ENCODE data around the gene JDP2.

JDP2 gene

DNA sequence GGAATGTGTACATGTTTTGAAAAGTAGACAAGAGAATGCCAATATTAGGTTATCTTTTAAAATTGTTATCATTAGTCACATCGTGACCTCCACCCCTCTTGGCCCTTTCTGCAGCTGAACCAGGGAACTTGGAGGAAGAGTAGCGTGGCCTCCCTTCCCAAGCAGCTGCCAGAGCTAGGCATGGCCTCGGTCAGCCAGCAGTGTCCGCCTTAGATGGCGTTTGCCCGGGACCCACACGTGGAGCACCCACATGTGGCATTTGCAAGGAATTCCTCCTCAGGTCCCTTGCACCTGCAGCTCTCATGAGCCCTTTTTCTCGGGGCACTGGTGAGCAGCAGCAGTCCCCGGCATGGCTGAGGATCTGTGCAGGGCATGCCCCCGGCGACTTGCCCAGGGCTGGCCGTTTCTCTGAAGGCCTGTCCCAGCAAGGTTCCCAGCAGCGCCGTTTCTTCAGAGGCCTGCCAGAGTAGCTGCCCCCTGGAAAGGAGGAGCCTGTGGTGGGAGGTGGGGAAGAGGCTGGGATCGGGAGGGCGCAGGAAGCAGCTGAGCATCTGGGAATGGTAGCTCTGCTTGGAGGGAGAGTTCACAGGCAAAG is 10.8 kb downstream of the JDP2 start:
- no peak for DNase-seq

DNA sequence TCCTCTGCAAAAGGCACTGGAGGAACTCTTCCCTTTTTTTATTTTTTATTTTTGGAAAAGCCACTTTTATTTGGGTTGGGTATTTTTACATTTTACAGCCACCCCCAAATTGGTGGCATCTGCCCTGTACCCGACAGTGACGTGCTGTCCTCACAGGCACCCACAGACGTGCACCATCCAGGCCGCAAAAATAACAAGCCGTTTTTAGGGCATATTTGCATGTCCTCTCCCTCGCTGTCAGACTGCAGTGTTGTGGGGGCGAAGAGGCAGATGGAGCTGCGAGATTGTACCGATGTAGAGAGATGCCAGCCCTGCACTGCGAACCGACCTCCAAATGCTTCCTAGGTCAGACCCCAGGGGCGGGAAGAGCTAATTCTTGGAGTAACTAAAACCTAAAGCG is 12.2 kb downstream of the JDP2 start:
- DNase-seq, result no peak

DNA sequence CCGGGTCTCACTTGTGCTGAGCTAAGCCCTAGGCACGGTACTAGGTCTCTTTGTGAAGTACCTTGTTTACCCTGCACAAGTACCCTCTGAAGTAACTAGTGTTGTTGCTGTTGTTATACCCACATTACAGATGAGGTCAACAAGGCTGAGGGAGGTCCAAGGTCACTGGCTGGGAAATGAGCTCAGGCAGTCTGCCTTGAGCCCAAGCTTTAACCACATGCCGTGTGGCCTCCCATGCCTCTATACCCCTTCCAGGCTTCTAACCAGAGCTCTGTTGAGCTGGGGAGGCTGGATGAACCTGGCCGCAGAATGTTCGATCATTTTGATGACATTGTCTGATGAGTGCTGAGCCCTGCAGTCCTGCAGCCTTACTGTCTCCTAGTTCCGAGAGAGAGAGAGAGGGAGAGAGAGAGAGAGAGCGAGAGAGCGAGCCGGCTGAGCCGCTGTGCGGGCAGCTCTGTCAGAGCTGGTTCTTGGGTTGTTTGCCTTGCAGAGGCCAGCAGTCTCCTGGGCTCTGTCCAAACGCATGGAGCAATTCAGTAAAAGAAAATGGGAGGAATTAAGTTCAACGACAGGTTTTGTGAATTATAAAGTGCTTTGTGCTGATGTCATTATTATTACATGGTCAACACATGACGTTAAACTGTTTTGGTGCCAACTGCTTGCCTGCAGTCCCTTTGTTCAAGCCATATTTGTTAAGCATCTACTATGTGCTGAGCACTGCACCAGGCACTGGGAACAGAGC is 13.1 kb downstream of the JDP2 start:
- DNase-seq, result no peak

DNA sequence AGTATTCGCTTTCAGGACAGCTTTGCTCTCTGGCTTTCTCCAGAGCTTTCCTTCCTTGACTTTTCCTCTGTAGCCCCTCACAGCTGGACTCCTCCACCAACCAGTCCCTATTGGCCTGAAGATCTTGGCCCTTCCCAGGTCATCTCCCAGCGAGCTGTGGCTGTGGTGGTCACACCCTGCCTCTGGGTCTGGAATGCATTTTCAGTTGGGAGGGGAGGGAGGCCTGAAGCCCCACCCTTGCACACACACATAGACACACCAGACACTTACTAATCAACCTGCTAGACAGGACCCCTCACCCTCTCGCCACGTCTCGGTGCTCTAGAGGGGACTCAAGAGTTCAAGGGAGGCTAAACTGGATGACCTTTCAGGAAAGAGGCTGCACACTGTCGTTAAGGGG is 13.9 kb downstream of the JDP2 start:
- DNase-seq, result no peak

DNA sequence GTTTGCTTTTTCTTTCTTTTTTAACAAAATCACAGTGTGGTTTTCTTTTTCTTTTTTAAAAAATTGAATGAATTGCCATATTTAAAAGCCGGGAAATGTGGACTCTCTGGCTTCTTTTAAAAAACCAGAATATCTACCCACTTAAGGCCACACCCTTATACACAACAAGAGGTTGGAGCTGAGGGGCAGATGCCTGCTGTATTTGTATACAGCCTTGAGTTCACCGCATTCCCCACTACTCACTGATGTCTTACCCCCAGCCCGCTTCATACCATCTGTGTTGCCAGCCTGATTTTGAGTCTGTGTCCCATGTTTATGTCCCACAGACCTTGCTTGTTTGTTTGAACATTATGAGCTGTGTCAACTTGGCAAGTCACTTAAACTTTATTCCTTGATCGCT is 14.3 kb downstream of the JDP2 start:
- DNase-seq, result no peak

DNA sequence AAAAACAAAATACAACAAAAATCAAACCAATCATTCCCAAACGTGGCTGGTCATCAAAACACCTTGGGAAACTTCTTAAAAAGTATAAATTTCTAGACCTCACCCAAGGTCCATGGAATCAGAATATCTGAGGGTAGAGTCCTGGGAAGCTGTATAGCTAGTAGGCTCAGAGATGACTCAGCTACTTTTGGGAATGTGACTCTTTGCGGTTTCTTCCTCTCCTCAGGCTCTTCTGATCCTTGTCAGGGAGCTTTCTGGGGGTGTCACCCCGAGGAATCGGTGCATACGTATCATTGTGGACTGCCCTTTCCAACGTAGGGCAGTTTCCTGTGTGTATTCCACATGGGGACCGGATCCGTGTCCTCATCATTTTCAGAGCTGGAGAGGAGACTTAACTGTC is 14.8 kb downstream of the JDP2 start:
- no peak for DNase-seq

DNA sequence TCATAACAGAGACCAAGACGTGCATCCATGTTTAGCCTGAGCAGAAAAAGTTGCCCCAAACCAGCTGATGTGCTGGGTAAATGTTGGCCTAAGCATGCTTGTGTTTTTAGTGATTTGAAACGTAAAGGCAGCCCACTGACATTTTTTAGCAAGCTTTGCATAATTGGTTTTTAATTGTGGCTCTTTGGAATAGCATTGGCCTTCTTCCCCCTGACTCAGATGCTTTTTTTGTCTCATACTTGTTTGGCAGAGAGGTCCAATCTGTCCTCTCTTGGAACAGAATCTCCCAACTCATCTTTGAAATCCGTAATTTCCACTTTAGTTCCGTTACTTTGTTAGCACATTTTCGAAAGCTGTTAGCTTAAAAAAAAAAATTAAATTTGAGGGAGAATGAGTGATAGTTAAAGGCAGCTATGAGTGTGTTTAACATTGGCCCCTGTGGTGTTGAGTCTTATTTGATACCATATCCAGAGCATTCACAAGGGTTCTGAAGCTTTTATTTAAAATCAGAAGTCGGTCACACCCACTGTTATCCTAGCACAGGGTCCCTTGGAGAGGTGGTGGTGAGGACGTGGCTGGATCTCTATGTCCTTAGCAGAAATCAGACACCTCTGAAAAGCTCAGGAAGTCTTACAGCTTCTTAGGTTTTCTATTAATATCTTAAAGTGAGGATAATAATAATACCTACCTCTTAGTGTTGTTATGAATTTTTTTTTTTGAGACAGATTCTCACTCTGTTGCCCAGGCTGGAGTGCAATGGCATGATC is 15.6 kb downstream of the JDP2 start:
- DNase-seq, result no peak

DNA sequence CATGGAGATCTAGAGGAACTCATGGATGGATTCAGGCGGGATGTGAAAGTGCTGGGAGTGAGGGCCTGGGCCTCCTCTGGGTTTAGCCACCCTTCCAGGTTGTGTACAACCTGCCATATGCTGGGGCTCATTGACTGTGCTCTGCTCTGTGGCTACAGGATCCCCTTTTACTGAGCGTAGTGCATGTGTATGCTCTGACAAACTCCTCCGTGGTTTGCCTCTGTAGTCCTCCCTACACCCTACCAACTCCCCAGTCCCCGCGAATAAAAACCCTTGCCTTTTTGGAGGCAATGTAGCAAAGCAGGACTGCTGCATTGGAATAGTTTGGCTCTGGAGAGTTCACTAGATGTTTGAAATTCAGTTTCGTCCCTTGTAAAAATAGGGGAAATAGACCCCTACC is 17.4 kb downstream of the JDP2 start:
- no peak for DNase-seq

DNA sequence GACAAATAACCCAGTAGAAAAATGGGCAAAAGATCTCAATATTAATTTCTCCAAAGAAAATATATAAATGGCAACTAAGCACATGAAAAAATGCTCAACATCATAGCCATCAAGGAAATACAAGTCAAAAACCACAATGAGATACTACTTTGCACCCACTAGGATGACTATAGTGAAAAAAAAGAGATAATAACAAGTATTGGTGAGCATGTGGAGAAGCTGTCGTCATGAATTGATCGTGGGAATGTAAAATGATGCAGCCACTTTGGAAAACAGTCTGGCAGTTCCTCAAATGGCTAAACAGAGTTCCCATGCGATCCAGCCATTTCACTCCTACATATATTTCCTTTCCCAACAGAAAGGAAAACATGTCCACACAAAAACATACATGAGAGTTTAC is 18.1 kb downstream of the JDP2 start:
- no peak for DNase-seq

DNA sequence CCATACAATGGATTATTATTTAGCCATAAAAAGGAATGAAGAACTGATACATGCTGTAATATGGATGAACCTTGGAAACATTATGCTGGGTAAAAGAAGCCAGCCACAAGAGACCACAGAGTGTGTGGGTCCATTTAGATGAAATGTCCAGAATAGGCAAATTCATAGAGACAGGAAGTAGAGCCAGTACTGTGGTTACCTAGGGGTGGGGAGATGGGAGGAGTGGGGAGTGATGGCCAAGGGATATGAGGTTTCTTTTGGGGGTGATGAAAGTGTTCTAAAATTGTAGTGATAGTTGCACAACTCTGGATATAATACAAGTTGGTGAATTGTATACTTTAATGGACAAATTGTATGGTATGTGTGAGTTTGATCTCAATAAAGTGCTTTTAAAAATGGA is 18.6 kb downstream of the JDP2 start:
- DNase-seq, result no peak

DNA sequence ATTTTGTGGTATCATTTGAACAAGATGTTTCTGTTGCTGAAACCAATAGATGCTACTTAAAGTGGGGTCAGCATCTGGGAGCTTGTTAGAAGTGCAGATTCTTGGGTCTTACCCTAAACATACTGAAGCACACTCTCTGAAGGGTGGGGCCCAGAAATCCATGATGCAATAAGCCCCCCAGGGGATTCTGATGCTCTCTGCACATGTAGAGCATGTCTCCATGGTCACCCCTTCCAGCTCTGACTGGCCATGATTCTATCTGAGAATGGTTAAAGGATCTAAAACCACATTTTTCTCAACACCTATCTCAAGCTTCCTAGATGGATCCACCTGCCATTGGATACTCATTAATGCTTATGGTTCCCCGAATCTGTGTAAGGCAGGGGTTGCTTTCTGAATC is 20.4 kb downstream of the JDP2 start:
- no peak for DNase-seq

DNA sequence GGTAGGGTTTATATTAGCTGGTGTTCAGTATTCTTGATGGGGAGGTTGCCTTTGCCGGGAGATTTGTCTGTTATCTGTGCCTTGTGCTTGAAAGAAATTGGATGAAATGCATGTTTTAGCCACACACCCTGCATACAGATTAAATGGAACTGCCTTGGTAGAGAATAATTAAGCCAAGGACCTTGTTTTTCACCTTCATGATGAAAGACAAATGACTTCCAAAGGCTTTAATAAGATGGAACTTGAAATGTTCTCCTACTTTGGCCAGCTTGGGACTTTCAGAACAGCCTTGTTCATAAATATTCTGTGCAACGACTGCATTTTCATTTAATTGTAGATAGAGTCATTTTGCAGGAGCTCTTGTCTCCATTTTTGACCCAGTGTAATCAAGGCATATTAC is 21.2 kb downstream of the JDP2 start:
- DNase-seq, result no peak

DNA sequence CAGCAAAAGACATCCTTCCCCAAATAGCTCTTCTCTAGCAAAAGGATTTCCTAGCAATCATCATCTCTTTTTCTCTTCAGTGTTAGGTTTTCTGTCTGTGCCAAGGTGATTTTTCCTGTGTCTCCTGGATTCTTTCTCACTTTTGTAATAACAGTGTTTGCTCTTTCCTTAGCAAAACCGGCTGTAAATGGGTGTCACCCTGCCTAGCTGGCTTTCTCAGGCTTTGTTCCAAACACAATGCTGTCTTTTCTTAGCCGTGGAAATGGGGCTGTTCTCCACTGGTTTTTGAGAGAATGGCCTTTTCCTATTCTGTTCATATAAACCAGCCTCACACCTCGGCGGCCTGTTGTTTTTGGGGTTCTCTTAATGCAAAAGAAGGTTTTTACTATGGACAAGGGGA is 21.9 kb downstream of the JDP2 start:
- DNase-seq, result no peak

DNA sequence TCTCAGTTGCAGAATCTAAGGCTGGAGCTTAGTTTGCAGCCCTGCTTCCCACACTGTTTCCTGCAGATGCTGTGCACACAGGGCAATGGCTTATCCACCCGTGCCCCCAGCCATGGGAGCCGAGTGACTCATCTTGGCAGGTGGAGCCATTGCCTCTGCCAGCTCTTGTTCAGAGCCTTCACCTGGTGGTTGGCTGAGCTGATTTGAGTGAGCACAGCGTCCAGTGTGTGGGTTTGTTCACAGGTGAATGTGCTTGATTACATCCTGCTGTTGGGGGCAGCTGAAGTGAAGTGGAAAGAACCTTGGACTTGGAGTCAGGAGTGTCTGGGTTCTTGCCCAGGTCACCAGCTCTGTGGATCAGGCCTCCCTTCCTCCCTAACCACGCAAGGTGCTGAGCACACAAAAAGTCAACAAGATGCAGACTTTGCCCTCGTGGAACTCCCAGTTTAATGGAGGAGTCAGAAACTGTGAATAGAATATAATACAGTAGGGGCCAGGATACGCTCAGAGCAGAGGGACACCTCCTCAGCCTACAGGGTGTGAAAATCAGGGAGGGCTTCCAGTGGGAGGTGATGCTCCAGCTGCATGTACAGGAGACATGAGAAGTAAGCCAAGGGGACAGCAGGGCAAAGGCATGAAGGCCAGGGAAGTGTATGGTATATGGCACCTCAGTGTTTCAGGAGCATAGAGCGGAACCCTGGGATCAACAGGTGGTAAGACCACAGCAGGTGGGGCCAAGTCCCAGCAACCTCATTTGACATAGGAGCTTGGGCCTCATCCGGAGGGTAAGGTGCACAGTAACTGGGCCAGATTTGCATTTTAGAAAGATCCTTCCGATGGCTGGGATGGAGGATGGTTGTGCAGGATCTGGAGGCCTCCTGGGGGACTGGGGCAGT is 22.8 kb downstream of the JDP2 start:
- no peak for DNase-seq

DNA sequence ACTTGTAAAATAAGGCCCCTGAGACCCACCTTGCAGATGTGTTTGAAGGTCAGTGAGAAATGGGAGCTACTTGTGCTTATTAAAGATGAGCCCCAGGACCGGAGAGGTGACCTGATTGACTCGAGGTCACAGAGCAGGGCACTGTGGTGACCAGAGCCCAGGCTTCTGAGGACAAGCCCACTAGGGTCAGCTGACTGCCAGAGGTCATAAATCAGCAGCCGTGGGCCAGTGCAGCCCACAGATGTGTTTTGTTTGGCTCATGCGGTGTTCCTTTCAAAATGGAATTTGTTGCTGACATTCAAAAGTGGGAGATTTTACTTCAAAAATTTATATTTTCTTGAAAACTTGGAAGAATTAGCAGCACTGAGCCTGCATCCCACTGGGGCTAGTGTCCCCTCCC is 24.5 kb downstream of the JDP2 start:
- no peak for DNase-seq

DNA sequence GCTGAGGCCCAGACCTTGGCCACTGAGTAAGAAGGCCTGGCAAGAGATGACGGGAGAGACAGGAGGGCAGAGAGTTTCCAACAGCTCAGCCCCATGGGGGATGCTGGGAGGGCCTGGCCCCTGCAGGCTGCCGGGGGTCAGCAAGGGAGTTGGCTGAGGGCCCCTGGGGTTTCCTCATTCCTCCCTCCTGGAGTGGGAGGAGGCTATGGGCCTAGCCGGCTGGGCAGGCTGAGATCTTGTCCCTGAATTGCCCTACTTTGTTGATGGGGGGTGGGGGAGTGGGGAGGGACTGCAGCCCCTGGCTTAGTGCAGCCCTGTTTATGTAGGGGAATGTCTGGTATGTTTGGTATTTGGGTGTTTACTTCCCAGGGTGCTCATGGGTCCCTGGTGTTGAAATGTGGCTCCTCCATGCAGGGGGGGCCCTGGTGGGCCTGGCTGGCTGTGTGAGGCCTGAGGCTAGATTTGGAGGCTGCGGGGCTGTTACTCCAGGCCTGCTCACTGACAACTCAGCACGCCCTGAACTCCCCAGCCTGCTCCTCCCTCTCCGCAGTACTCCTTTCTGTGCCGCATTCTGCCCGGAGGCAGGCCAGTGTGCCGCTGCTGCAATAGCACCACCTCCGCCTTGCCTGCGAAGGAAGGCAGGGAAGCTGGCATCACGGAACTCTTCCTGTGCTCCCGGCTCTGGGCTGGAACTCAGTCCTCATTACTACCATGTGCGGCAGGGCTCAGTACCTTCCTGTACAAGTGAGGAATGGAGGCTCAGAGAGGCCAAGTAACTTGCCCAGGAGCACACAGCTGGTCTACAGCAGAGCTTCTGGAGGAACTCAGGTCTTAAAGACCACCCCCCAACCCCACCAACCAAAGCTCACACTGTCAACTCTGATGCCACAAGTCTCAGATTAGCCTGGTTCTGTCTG is 25.3 kb downstream of the JDP2 start:
- DNase-seq, result no peak

DNA sequence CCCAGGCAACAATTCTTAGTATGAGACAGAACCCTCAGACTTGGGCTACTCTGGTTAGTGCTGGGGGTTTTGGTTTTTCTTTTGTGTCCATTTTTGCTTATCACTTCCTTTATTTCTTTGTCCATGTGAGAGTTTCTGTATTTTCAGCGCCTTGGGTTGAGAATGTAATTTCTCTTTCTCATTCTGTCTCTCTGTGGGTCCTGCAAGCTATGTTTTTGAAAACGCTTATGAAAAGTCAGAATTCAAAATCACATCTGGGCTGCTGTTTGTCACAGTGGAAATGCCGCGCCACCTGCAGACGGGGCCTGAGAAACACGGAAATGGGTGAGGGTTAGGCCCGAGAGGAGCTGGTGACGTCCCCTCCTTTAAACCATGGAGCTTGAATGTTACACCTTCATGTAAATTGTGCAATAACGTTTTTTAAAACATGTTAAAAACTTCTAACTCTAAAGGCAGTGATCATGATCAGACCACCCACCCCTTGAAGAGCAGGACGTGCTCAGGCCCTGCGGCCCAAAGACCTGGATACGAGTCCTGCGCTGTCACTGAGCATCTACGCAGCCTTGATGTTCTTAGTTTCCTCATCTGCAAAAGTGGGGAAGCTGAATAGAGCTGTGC is 26.1 kb downstream of the JDP2 start:
- peak in 1 of 2 experiments; percentile 13 for DNase-seq

DNA sequence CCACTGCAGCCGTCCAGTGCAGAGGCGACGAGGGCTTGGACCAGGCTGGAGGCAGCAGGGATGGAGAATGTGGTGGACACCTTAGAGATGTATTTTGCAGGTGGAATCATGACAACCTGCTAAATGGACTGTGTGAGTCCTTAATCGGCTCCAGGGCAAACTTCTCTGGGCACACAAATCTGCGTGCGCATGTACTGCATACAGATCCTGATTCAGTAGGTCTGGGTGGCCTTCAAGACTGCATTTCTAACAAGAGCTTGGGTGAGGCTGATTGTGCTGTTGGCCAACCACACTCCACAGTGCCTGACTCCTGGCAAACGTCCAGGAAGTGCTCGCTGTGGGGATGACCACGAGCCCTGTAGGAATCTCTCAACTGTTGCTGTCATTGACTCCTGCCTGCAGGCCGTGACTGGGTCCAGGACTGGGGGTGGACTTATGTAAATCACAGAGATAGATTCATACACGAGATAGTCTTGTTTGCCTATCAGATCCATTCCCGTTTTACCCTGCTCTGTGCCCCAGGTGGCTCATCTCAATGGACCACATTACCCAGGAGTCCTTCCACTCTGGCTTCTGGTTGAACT is 27.2 kb downstream of the JDP2 start:
- DNase-seq, result no peak

DNA sequence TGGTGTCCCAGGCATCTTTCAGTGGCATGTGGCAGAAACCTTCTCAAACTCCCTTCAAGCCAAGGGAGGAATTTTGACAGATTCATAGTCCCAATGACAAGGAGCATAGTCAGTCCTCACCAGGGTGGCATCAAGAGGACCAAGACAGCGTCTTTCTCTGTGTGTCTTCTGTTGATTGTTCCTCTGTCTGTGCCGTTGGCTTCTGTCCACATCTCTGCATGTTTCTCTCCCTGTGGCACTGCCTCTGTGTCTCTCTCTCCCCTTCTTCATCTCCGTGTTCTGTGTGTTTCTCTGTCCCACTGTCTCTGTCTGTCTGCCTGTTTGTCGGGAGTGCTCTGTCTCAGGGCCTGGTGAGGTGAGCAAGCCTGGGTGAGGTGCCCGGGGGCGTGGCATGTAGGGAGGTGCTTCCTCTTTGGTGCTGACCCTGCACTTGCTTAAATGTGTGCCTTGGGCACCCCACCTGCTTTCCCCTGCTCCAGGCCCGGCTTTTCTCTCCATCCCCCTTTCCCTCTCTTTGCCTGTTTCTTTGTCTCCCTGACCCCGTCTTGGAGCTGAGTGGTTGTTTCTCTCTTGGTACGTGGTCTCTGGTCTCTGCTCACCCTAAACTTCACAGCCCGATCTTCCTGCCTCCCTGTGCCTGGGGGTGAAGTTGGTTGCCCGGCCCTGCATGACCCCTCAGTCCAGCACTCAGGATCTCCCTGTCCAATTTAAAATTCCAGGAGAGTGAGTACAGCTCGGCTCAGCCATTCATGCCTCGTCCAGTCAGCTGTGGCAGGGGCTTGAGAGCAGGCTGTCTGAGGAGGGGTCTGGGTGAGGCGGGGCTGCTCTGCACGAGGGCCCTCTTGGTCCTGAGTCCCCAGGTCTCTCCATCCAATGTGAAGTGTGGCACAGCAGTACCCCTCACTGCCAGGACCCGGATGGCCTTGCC is 28.5 kb downstream of the JDP2 start:
- DNase-seq, result no peak

DNA sequence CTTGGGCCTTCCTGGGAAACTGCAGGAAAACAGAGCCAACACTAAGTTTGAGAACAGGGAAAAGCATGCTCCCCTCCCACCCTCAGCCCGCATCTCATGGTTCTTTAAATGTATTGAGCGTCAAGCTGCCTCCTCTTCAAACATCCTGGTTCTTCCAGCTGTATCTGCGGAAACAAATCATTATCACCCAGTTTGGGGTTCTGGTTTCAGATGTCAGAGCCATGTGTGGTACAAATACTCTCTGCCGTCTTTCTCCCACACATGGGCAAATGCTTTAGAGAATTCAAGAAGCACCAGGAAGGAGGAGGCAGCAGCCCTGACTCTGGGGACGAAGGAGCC is 29.1 kb downstream of the JDP2 start:
- DNase-seq, result no peak

All from stimulated activated CD4-positive, alpha-beta T cell treated with anti-CD3 and anti-CD28 coated beads, Interleukin-4, amount 100 ng/mL, for 4 hours (primary cell).